GM23248 (cell line): Measurements from ENCODE around the gene PLA2G7. TPM values are rescaled to one million over a fixed set of nuclear protein-coding genes. Genes with fewer than 3 reads are reported as not detected.

ENCODE experiments used
- DNase-seq: peaks from one replicate; pipeline ENCODE4 v3.0.0-alpha.2; 2015
- H2AFZ ChIP-seq: fragments of 200-600 bp; sonication (generic); 2 replicates; pipeline ENCODE4 v1.6.1; 2016; ENCODE audit warnings: antibody characterized with exemption
- H3F3A ChIP-seq: fragments of 200-600 bp; sonication (generic); 2 replicates; pipeline ENCODE4 v1.6.1; 2016; ENCODE audit warnings: mild to moderate bottlenecking, antibody characterized with exemption, mixed run types; ENCODE audit not compliant: insufficient read depth
- H3K27ac ChIP-seq: fragments of 200-600 bp; sonication (generic); 2 replicates; pipeline ENCODE4 v1.5.1; 2016; ENCODE audit warnings: mild to moderate bottlenecking
- H3K27me3 ChIP-seq: fragments of 200-600 bp; sonication (generic); replicated peaks from 2 replicates; pipeline ENCODE4 v1.6.1; 2016; ENCODE audit warnings: mild to moderate bottlenecking; ENCODE audit not compliant: insufficient read depth
- H3K36me3 ChIP-seq: fragments of 200-600 bp; sonication (generic); 2 replicates; pipeline ENCODE4 v1.6.1; 2016; ENCODE audit warnings: low read depth, mild to moderate bottlenecking
- H3K4me1 ChIP-seq: fragments of 200-600 bp; sonication (generic); 2 replicates; pipeline ENCODE4 v1.6.1; 2016; ENCODE audit warnings: mild to moderate bottlenecking; ENCODE audit not compliant: insufficient read depth
- H3K4me2 ChIP-seq: fragments of 200-600 bp; sonication (generic); one replicate; pipeline ENCODE4 v1.6.1; 2016; ENCODE audit warnings: mild to moderate bottlenecking; ENCODE audit not compliant: unreplicated experiment
- H3K4me3 ChIP-seq: fragments of 200-600 bp; sonication (generic); 2 replicates; pipeline ENCODE4 v1.5.1; 2016; ENCODE audit warnings: mild to moderate bottlenecking
- H3K79me2 ChIP-seq: fragments of 200-600 bp; sonication (generic); 2 replicates; pipeline ENCODE4 v1.6.1; 2016; ENCODE audit warnings: mild to moderate bottlenecking; ENCODE audit not compliant: insufficient read depth
- H3K9ac ChIP-seq: fragments of 200-600 bp; sonication (generic); 2 replicates; pipeline ENCODE4 v1.6.1; 2016; ENCODE audit warnings: mild to moderate bottlenecking
- H3K9me2 ChIP-seq: fragments of 200-600 bp; sonication (generic); 2 replicates; pipeline ENCODE4 v1.6.1; 2016; ENCODE audit warnings: mixed run types, mild to moderate bottlenecking, moderate library complexity; ENCODE audit not compliant: insufficient read depth
- H3K9me3 ChIP-seq: fragments of 200-600 bp; sonication (generic); one replicate; pipeline ENCODE4 v1.6.1; 2017; ENCODE audit warnings: low read depth
- H4K20me1 ChIP-seq: fragments of 200-600 bp; sonication (generic); 2 replicates; pipeline ENCODE4 v1.6.0; 2016; ENCODE audit not compliant: insufficient read depth
- EZH2 ChIP-seq: fragments of 200-600 bp; sonication (generic); IDR thresholded peaks from 2 replicates; pipeline ENCODE4 v1.6.1; 2018; ENCODE audit warnings: antibody characterized with exemption, mild to moderate bottlenecking; ENCODE audit not compliant: insufficient read depth, poor library complexity, severe bottlenecking
- EZH2phosphoT487 ChIP-seq: fragments of 200-600 bp; sonication (generic); IDR thresholded peaks from 2 replicates; pipeline ENCODE4 v1.6.1; 2018; ENCODE audit warnings: antibody characterized with exemption, moderate library complexity, mild to moderate bottlenecking, low read depth; ENCODE audit not compliant: insufficient read depth
- WGBS, 2 experiments: methylation state at CpG; one replicate each; pipeline ENCODE4 v1.1.6; 2015 to 2017; ENCODE audit warnings: low lambda C conversion rate in 2 of 2, low coverage in 1 of 2; ENCODE audit errors: missing lambda C conversion rate in 2 of 2; 5-methylcytosine and 5-hydroxymethylcytosine counted together
- in situ Hi-C: fragments of 300-500 bp; cut with MboI; formaldehyde crosslinking; loops from 2 replicates; pipeline ENCODE4 v1.15.0; 2020
- polyA plus RNA-seq: library from polyadenylated mRNA; unstranded; fragments of >200 nt; fragmentation: Nextera tagmentation; extraction: Ambion mirVana; gene quantifications from 2 replicates; pipeline ENCODE4 v1.2.1, GENCODE V29; 2016
- total RNA-seq: library from RNA; depleted of rRNA; stranded (reverse); fragments of >200 nt; shearing (Covaris generic); gene quantifications from 2 replicates; pipeline ENCODE4 v1.2.3, GENCODE V29; 2014

Gene PLA2G7
- total and polyA plus RNA-seq, 2 experiments from 2014 or later: not detected

- Histone ChIP-seq H3K4me1 (no peaks in the 10 kb centered on the region), H3K9me2 (no peaks in the 10 kb centered on the region), H3K9me3 (no peaks in the 10 kb centered on the region), H3K4me2 (no peak overlapping the region), H2AFZ (no peak overlapping the region), H3K27ac (no peak overlapping the region), H3K27me3 (no peaks in the 10 kb centered on the region), H3K4me3 (no peak overlapping the region), H3F3A (no peaks in the 10 kb centered on the region), H4K20me1 (no peaks in the 10 kb centered on the region), H3K79me2 (no peaks in the 10 kb centered on the region), H3K36me3 (no peaks in the 10 kb centered on the region), H3K9ac (no peak overlapping the region)
- DNase-seq: no peak
- TF ChIP-seq EZH2phosphoT487: no peak
- TF ChIP-seq EZH2: no peak
- in situ Hi-C loops: no loop called here
- WGBS, 2 experiments: 25 to 45% methylated on average over 3 of the region's 3 CpGs
Observed at GRCh38 chr6:46751658-46752057, 16.5 kb upstream of the PLA2G7 start.

GRCh38 chr6:46749731-46750130 lies 14.6 kb upstream of the PLA2G7 start:
- Histone ChIP-seq H3K9me3 (no peaks in the 10 kb centered on the region), H3K4me3 (no peak overlapping the region), H3K27me3 (no peaks in the 10 kb centered on the region), H4K20me1 (no peaks in the 10 kb centered on the region), H3K36me3 (no peaks in the 10 kb centered on the region), H3K27ac (no peak overlapping the region), H3K9ac (no peak overlapping the region), H3F3A (no peaks in the 10 kb centered on the region), H3K9me2 (no peaks in the 10 kb centered on the region), H2AFZ (no peak overlapping the region), H3K4me1 (no peaks in the 10 kb centered on the region), H3K4me2 (no peak overlapping the region), H3K79me2 (no peaks in the 10 kb centered on the region)
- in situ Hi-C loops: no loop called here
- TF ChIP-seq EZH2phosphoT487: no peak
- TF ChIP-seq EZH2: no peak
- WGBS, 2 experiments: 48 to 55% methylated on average over 5 of the region's 5 CpGs
- DNase-seq: no peak

- H3K9ac ChIP-seq: no peak overlapping the region
- TF ChIP-seq EZH2phosphoT487 (no peak), EZH2 (no peak)
- H4K20me1 ChIP-seq: no peaks in the 10 kb centered on the region
- H3K79me2 ChIP-seq: no peaks in the 10 kb centered on the region
- no peak overlapping the region for H2AFZ ChIP-seq
- no peak overlapping the region for H3K27ac ChIP-seq
- no peaks in the 10 kb centered on the region for H3K4me1 ChIP-seq
- H3K27me3 ChIP-seq: no peaks in the 10 kb centered on the region
- no peak for DNase-seq
- in situ Hi-C loops: no loop called here
- 67 to 68% methylated on average over 5 of the region's 5 CpGs for WGBS, 2 experiments
- no peaks in the 10 kb centered on the region for H3K36me3 ChIP-seq
- no peaks in the 10 kb centered on the region for H3K9me2 ChIP-seq
- no peak overlapping the region for H3K4me3 ChIP-seq
- H3K4me2 ChIP-seq: no peak overlapping the region
- H3K9me3 ChIP-seq: no peaks in the 10 kb centered on the region
- H3F3A ChIP-seq: no peaks in the 10 kb centered on the region
Observed at GRCh38 chr6:46748940-46749503, 13.8 kb upstream of the PLA2G7 start.

- DNase-seq: no peak
- H3F3A ChIP-seq: no peaks in the 10 kb centered on the region
- no peaks in the 10 kb centered on the region for H3K4me1 ChIP-seq
- H3K4me2 ChIP-seq: no peak within 1 kb of the TSS
- no peaks in the 10 kb centered on the region for H4K20me1 ChIP-seq
- no peaks in the 10 kb centered on the region for H3K9me3 ChIP-seq
- no peak within 1 kb of the TSS for H2AFZ ChIP-seq
- WGBS, 2 experiments: 0% methylated on average over 1 of the region's 1 CpG
- H3K27ac ChIP-seq: no peak within 1 kb of the TSS
- H3K79me2 ChIP-seq: no peaks in the 10 kb centered on the region
- in situ Hi-C loops: no loop called here
- H3K9ac ChIP-seq: no peak within 1 kb of the TSS
- H3K36me3 ChIP-seq: no peaks in the 10 kb centered on the region
- no peaks in the 10 kb centered on the region for H3K9me2 ChIP-seq
- TF ChIP-seq EZH2phosphoT487 (no peak), EZH2 (no peak)
- no peak within 1 kb of the TSS for H3K4me3 ChIP-seq
- H3K27me3 ChIP-seq: no peaks in the 10 kb centered on the region
Observed at GRCh38 chr6:46746696-46747095, 11.5 kb upstream of the PLA2G7 start, which contains the start of gene ANKRD66. Gene ANKRD66 (plus strand): TSS chr6:46746933. CDS start chr6:46751949, 5,016 bp downstream.
